ENCODE data around the gene SLC35D3. TPM values are rescaled to one million over a fixed set of nuclear protein-coding genes. Genes with fewer than 3 reads are reported as not detected.

The SLC35D3 gene
- total RNA-seq, 3 donors from 2014 or later, result not detected

DNA sequence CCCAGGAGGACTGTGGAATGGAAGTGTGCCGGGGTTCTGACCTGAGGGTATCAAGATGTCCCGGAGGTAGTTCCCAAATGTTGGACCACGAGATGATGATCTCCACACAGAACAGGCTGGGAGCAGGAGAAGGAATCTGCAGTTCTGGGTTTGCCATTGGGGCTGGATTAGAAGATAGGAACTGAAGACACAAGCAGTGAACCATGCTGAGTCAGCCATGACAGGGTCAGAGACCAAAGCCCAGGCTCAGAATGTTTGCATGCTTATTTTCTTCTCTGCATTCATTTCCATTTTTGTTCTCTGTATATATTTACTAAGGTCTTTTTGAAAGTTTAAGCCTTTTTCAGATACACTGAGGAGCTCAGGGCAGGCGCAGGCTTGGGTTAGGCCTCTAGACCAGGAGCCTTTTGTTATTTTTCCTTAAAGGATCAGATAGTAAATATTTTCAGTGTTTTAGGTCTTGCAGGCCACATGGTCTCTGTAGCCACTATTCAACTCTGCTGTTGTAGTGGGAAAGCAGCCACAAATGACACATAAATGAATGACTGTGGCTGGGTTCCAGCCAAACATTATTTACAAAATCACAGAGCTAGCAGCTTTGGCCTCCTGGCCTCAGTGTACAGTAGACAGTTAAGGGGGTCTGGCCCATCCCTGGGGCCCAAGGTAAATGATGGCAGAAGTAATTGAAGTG is 28.5 kb downstream of the SLC35D3 start:
- Histone ChIP-seq H3K27me3 (no peaks in the 10 kb centered on the region), H3K27ac (no peak overlapping the region), H3K4me3 (no peak overlapping the region), H3K36me3 (no peaks in the 10 kb centered on the region), H3K4me1 (no peaks in the 10 kb centered on the region), H3K9me3 (no peaks in the 10 kb centered on the region)
- TF ChIP-seq POLR2AphosphoS5 (IDR thresholded peaks at IDR 0.05), result no peak
- TF ChIP-seq CTCF (IDR thresholded peaks at IDR 0.05), result no peak
- no peak for TF ChIP-seq POLR2A (IDR thresholded peaks at IDR 0.05)
- DNase-seq (ENCODE audit: low spot score in 2 of 2), result no peak
- intact Hi-C loops (cut with DNase I; ENCODE audit: low total_unique reads), result loop anchor here (1.0 kb wide), 1 partner anchor 33 kb away; no protein-coding TSS in a partner anchor

GRCh38 chr6:136952714-136953260 is 30.7 kb downstream of the SLC35D3 start:
- no peak overlapping the region for H3K27ac ChIP-seq
- intact Hi-C loops (cut with DNase I; ENCODE audit: low total_unique reads), result no loop called here
- TF ChIP-seq CTCF (IDR thresholded peaks at IDR 0.05) (no peak), POLR2AphosphoS5 (IDR thresholded peaks at IDR 0.05) (no peak), POLR2A (IDR thresholded peaks at IDR 0.05) (no peak)

DNA sequence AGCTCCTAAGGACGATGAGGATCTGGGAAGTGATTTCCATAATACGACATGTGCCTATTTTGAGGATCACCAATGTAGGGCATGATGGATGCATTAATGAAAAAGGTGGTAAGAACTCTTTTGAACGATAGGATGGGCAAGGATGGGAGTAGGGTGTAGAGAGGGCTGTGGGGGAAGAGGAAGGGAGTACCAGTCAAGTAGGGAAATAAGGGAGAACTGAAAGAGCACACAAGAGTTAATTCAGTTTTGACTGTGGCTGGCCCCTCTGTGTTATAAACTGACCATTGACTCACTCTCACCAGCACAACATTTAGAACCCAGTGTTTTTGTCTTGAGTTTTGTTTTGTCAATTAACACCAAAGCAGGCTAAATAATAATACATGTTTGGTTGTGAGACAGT is 33.0 kb downstream of the SLC35D3 start:
- Histone ChIP-seq H3K36me3 (no peaks in the 10 kb centered on the region), H3K27ac (no peak overlapping the region), H3K27me3 (no peaks in the 10 kb centered on the region), H3K4me3 (no peak overlapping the region), H3K9me3 (no peaks in the 10 kb centered on the region), H3K4me1 (no peaks in the 10 kb centered on the region)
- no peak for DNase-seq (ENCODE audit: low spot score in 2 of 2)
- intact Hi-C loops (cut with DNase I; ENCODE audit: low total_unique reads), result no loop called here
- no peak for TF ChIP-seq CTCF (IDR thresholded peaks at IDR 0.05)
- no peak for TF ChIP-seq POLR2AphosphoS5 (IDR thresholded peaks at IDR 0.05)
- TF ChIP-seq POLR2A (IDR thresholded peaks at IDR 0.05), result no peak

More at GRCh38 chr6:136952714-136953260, 30.7 kb downstream of the SLC35D3 start:
- Histone ChIP-seq H3K4me1 (no peaks in the 10 kb centered on the region), H3K9me3 (no peaks in the 10 kb centered on the region), H3K4me3 (no peak overlapping the region), H3K36me3 (no peaks in the 10 kb centered on the region), H3K27me3 (no peaks in the 10 kb centered on the region)
- DNase-seq (ENCODE audit: low spot score in 2 of 2), result no peak

- Histone ChIP-seq H3K27me3 (no peaks in the 10 kb centered on the region), H3K27ac (no peak overlapping the region), H3K4me1 (no peaks in the 10 kb centered on the region), H3K9me3 (no peaks in the 10 kb centered on the region), H3K4me3 (no peak overlapping the region), H3K36me3 (no peaks in the 10 kb centered on the region)
- no peak for DNase-seq (ENCODE audit: low spot score in 2 of 2)
- no peak for TF ChIP-seq POLR2A (IDR thresholded peaks at IDR 0.05)
- TF ChIP-seq CTCF (IDR thresholded peaks at IDR 0.05), result no peak
- no peak for TF ChIP-seq POLR2AphosphoS5 (IDR thresholded peaks at IDR 0.05)
- intact Hi-C loops (cut with DNase I; ENCODE audit: low total_unique reads), result no loop called here
These were observed 34.8 kb downstream of the SLC35D3 start for GRCh38 chr6:136956590-136957544.
